Stimulated activated CD4-positive, alpha-beta T cell treated with anti-CD3 and anti-CD28 coated beads, Interleukin-15, amount 100 ng/mL, for 48 hours (primary cell): Measurements from ENCODE around the gene GAS2L2.
"Not testable (repeated sequence)": the region's sequence is repeated elsewhere in the genome, so short reads cannot be mapped to it uniquely, and the experiment has no call there.

Source experiments
- DNase-seq, 2 donors: peaks; one replicate each; pipeline ENCODE4 v3.0.0-alpha.2; 2020; ENCODE audit warnings: low read depth in 2 of 2

The GAS2L2 gene

GRCh38 chr17:35727635-35728034 is 25.4 kb downstream of the GAS2L2 start:
- no peak for DNase-seq

GRCh38 chr17:35726953-35727460 is 26.0 kb downstream of the GAS2L2 start:
- no peak for DNase-seq

- DNase-seq: no peak
Observed at GRCh38 chr17:35726127-35726952, 26.7 kb downstream of the GAS2L2 start.

GRCh38 chr17:35725802-35726126 is 27.3 kb downstream of the GAS2L2 start:
- DNase-seq: no peak

GRCh38 chr17:35725058-35725457 is 28.0 kb downstream of the GAS2L2 start:
- DNase-seq: no peak

- DNase-seq: no peak
Observed at GRCh38 chr17:35723735-35724134, 29.3 kb downstream of the GAS2L2 start.

- no peak for DNase-seq
Observed at GRCh38 chr17:35717475-35717874, 35.6 kb downstream of the GAS2L2 start.

GRCh38 chr17:35716897-35717465 is 36.1 kb downstream of the GAS2L2 start:
- no peak for DNase-seq

GRCh38 chr17:35716173-35716572 is 36.9 kb downstream of the GAS2L2 start:
- DNase-seq: no peak

- DNase-seq: no peak
Observed at GRCh38 chr17:35715416-35715815, 37.6 kb downstream of the GAS2L2 start.

- DNase-seq: no peak
Observed at GRCh38 chr17:35714988-35715387, 38.1 kb downstream of the GAS2L2 start.

GRCh38 chr17:35713069-35713728 is 39.8 kb downstream of the GAS2L2 start:
- no peak for DNase-seq

GRCh38 chr17:35710950-35711349 is 42.1 kb downstream of the GAS2L2 start:
- no peak for DNase-seq

GRCh38 chr17:35709874-35710273 is 43.2 kb downstream of the GAS2L2 start:
- DNase-seq: no peak

- DNase-seq: no peak
Observed at GRCh38 chr17:35708951-35709350, 44.1 kb downstream of the GAS2L2 start.

- DNase-seq: no peak
Observed at GRCh38 chr17:35708149-35708548, 44.9 kb downstream of the GAS2L2 start.

GRCh38 chr17:35705705-35706104 is 47.3 kb downstream of the GAS2L2 start:
- no peak for DNase-seq

GRCh38 chr17:35705230-35705629 is 47.8 kb downstream of the GAS2L2 start:
- DNase-seq: no peak

- DNase-seq: not testable (repeated sequence)
Observed at GRCh38 chr17:35703308-35703707, 49.7 kb downstream of the GAS2L2 start.

GRCh38 chr17:35701491-35701890 is 51.5 kb downstream of the GAS2L2 start:
- DNase-seq: no peak

GRCh38 chr17:35700150-35700549 is 52.9 kb downstream of the GAS2L2 start:
- DNase-seq: no peak

GRCh38 chr17:35698800-35699199 is 54.2 kb downstream of the GAS2L2 start:
- no peak for DNase-seq

- DNase-seq: no peak
Observed at GRCh38 chr17:35695613-35696012, 57.4 kb downstream of the GAS2L2 start.
